CD14-positive monocyte (primary cell): ENCODE measurements around the gene INPP5J. TPM values are rescaled to one million over a fixed set of nuclear protein-coding genes. Genes with fewer than 3 reads are reported as not detected.

ENCODE experiments used
- DNase-seq, 3 donors: peaks; one replicate each; pipeline ENCODE4 v3.0.0-alpha.2; 2011 to 2022
- H2AFZ ChIP-seq: 2 replicates; pipeline ENCODE4 v1.6.0; 2012; ENCODE audit warnings: mild to moderate bottlenecking, low read depth, low read length, inconsistent platforms; ENCODE audit not compliant: insufficient read depth, poor library complexity, severe bottlenecking
- H3K27ac ChIP-seq, 2 donors: 1 replicate in 1 of 2; 2 replicates in 1 of 2; pipeline ENCODE4 v1.5.1; 2012 to 2013; ENCODE audit warnings: low read length in 2 of 2, control low read depth in 1 of 2, inconsistent platforms in 1 of 2, low read depth in 1 of 2, mild to moderate bottlenecking in 1 of 2
- H3K27me3 ChIP-seq, 2 donors: one replicate each; pipeline versions ENCODE4 v1.6.0 to v1.6.1; 2011 to 2013; ENCODE audit warnings: low read length in 2 of 2; ENCODE audit not compliant: control insufficient read depth in 2 of 2, insufficient read depth in 2 of 2
- H3K36me3 ChIP-seq, 2 donors: replicated peaks in 1 of 2; 1 replicate in 1 of 2; 2 replicates in 1 of 2; pipeline versions ENCODE4 v1.5.1 to v1.6.1; 2012 to 2013; ENCODE audit warnings: low read length in 2 of 2, control low read depth in 1 of 2, inconsistent platforms in 1 of 2, mild to moderate bottlenecking in 1 of 2; ENCODE audit not compliant: insufficient read depth in 2 of 2, control insufficient read depth in 1 of 2
- H3K4me1 ChIP-seq, 2 donors: 1 replicate in 1 of 2; 2 replicates in 1 of 2; pipeline versions ENCODE4 v1.5.1 to v1.6.1; 2012 to 2013; ENCODE audit warnings: low read length in 2 of 2, control low read depth in 1 of 2, inconsistent platforms in 1 of 2, mild to moderate bottlenecking in 1 of 2, moderate library complexity in 1 of 2; ENCODE audit not compliant: insufficient read depth in 2 of 2, control insufficient read depth in 1 of 2
- H3K4me2 ChIP-seq: replicated peaks from 2 replicates; pipeline ENCODE3; 2012; ENCODE audit warnings: low read length, moderate library complexity, mild to moderate bottlenecking; ENCODE audit not compliant: poor library complexity, severe bottlenecking; ENCODE audit errors: extremely low read depth
- H3K4me3 ChIP-seq, 3 experiments: fragments of 200-600 bp in 1 of 3; sonication (generic) in 1 of 3; replicated peaks in 1 of 3; 1 replicate in 2 of 3; 2 replicates in 1 of 3; pipeline ENCODE4 v1.5.1; 2011 to 2013; ENCODE audit warnings: low read length in 3 of 3, mild to moderate bottlenecking in 3 of 3, control low read depth in 2 of 3, low read depth in 2 of 3, inconsistent platforms in 1 of 3, moderate library complexity in 1 of 3
- H3K79me2 ChIP-seq: 2 replicates; pipeline ENCODE4 v1.6.0; 2012; ENCODE audit warnings: mild to moderate bottlenecking, control low read depth, inconsistent platforms, low read length, moderate library complexity; ENCODE audit not compliant: insufficient read depth
- H3K9ac ChIP-seq: 2 replicates; pipeline ENCODE4 v1.6.0; 2017; ENCODE audit warnings: low read length, mild to moderate bottlenecking; ENCODE audit not compliant: insufficient read depth, poor library complexity, severe bottlenecking
- H3K9me3 ChIP-seq, 2 donors: replicated peaks in 1 of 2; 1 replicate in 1 of 2; 2 replicates in 1 of 2; pipeline versions ENCODE4 v1.5.1 to v1.6.1; 2012 to 2013; ENCODE audit warnings: low read length in 2 of 2, control low read depth in 1 of 2; ENCODE audit not compliant: control insufficient read depth in 1 of 2, insufficient read depth in 1 of 2
- H4K20me1 ChIP-seq: 2 replicates; pipeline ENCODE4 v1.6.0; 2012; ENCODE audit warnings: mild to moderate bottlenecking, low read length, control low read depth, moderate library complexity; ENCODE audit not compliant: insufficient read depth
- H3K27ac Mint-ChIP-seq, 7 donors: one replicate each; pipeline ENCODE4 v1.8.0; 2020; ENCODE audit warnings: mild to moderate bottlenecking in 7 of 7, mixed read lengths in 7 of 7, moderate library complexity in 6 of 7, inconsistent platforms in 2 of 7
- H3K27me3 Mint-ChIP-seq, 3 donors: one replicate each; pipeline ENCODE4 v1.8.0; 2021 to 2022; ENCODE audit warnings: low read depth in 3 of 3, mild to moderate bottlenecking in 3 of 3, mixed read lengths in 3 of 3, moderate library complexity in 3 of 3, inconsistent platforms in 1 of 3
- H3K36me3 Mint-ChIP-seq, 2 donors: one replicate each; pipeline ENCODE4 v1.8.0; 2020; ENCODE audit warnings: mixed read lengths in 2 of 2, inconsistent platforms in 1 of 2, mild to moderate bottlenecking in 1 of 2
- H3K4me1 Mint-ChIP-seq: one replicate; pipeline ENCODE4 v1.8.0; 2020; ENCODE audit warnings: mild to moderate bottlenecking, mixed read lengths
- H3K4me3 Mint-ChIP-seq, 2 donors: one replicate each; pipeline ENCODE4 v1.8.0; 2020; ENCODE audit warnings: mild to moderate bottlenecking in 2 of 2, mixed read lengths in 2 of 2, moderate library complexity in 1 of 2
- H3K9me3 Mint-ChIP-seq, 7 donors: one replicate each; pipeline ENCODE4 v1.8.0; 2020 to 2022; ENCODE audit warnings: mixed read lengths in 7 of 7, mild to moderate bottlenecking in 6 of 7, moderate library complexity in 6 of 7, inconsistent platforms in 2 of 7
- CTCF ChIP-seq: fragments of 200-600 bp; IDR thresholded peaks from one replicate; pipeline ENCODE4 v1.8.0; 2022; ENCODE audit warnings: antibody characterized with exemption, mild to moderate bottlenecking
- WGBS: methylation state at CpG from one replicate; pipeline ENCODE4 v1.1.5; 2013; ENCODE audit warnings: missing lambda C conversion rate; ENCODE audit not compliant: insufficient coverage; 5-methylcytosine and 5-hydroxymethylcytosine counted together
- intact Hi-C, 2 donors: fragments of 100-400 bp; cut with micrococcal nuclease; formaldehyde crosslinking; loops; one replicate each; pipeline versions ENCODE4 v1.15.0 to v1.15.1; 2023
- polyA plus RNA-seq, 3 donors: library from polyadenylated mRNA; depleted of rRNA in 1 of 3; unstranded in 2 of 3; stranded (reverse) in 1 of 3; fragments of 300-500 nt in 2 of 3; fragments of >200 nt in 1 of 3; fragmentation: Illumina TruSeq in 2 of 3; gene quantifications; 1 replicate in 2 of 3; 2 replicates in 1 of 3; pipeline ENCODE4 v1.2.3, GENCODE V29; 2012 to 2021

Gene INPP5J
- polyA plus RNA-seq, 3 donors, result 0.03 TPM; not detected in 2

- 100% methylated on average over 4 of the region's 10 CpGs for WGBS
- no peak overlapping the region for H3K27ac Mint-ChIP-seq
These were observed 24.7 kb upstream of the INPP5J start for GRCh38 chr22:31097941-31098631.

GRCh38 chr22:31098632-31099110 lies 24.1 kb upstream of the INPP5J start:
- Mint-ChIP-seq H3K4me3 (no peak overlapping the region), H3K27ac (no peak overlapping the region), H3K4me1 (no peaks in the 10 kb centered on the region), H3K27me3 (peaks cover 0 to 3% (median 1%) of the 10 kb centered on the region in 3 donors), H3K36me3 (peaks cover 48 to 72% of the 10 kb centered on the region in 2 donors), H3K9me3 (no peaks in the 10 kb centered on the region)
- Histone ChIP-seq H3K27ac (no peak overlapping the region), H3K27me3 (no peaks in the 10 kb centered on the region), H2AFZ (no peak overlapping the region), H3K9me3 (no peaks in the 10 kb centered on the region), H4K20me1 (no peaks in the 10 kb centered on the region), H3K36me3 (peaks cover 30 to 39% of the 10 kb centered on the region in 2 donors), H3K79me2 (no peaks in the 10 kb centered on the region), H3K9ac (no peak overlapping the region), H3K4me1 (no peaks in the 10 kb centered on the region), H3K4me2 (no peak overlapping the region), H3K4me3 (no peak overlapping the region)
- 98% methylated on average over 35 of the region's 36 CpGs for WGBS
- no peak for TF ChIP-seq CTCF
- no peak for DNase-seq
- intact Hi-C loops, result no loop called here

More at GRCh38 chr22:31097941-31098631, 24.7 kb upstream of the INPP5J start:
- Histone ChIP-seq H3K4me3 (no peak overlapping the region), H3K79me2 (no peaks in the 10 kb centered on the region), H3K9me3 (no peaks in the 10 kb centered on the region), H3K36me3 (peaks cover 30 to 39% of the 10 kb centered on the region in 2 donors), H2AFZ (no peak overlapping the region), H3K4me2 (no peak overlapping the region), H4K20me1 (no peaks in the 10 kb centered on the region), H3K27ac (no peak overlapping the region), H3K27me3 (no peaks in the 10 kb centered on the region), H3K9ac (no peak overlapping the region), H3K4me1 (no peaks in the 10 kb centered on the region)
- H3K27me3 Mint-ChIP-seq, result peaks cover 0 to 3% (median 1%) of the 10 kb centered on the region in 3 donors
- no peak for DNase-seq
- no peaks in the 10 kb centered on the region for H3K9me3 Mint-ChIP-seq
- H3K4me1 Mint-ChIP-seq, result no peaks in the 10 kb centered on the region
- H3K4me3 Mint-ChIP-seq, result no peak overlapping the region
- intact Hi-C loops, result no loop called here
- peaks cover 48 to 73% of the 10 kb centered on the region in 2 donors for H3K36me3 Mint-ChIP-seq
- TF ChIP-seq CTCF, result no peak
